Measurements from ENCODE around the gene GRIA2.

DNA sequence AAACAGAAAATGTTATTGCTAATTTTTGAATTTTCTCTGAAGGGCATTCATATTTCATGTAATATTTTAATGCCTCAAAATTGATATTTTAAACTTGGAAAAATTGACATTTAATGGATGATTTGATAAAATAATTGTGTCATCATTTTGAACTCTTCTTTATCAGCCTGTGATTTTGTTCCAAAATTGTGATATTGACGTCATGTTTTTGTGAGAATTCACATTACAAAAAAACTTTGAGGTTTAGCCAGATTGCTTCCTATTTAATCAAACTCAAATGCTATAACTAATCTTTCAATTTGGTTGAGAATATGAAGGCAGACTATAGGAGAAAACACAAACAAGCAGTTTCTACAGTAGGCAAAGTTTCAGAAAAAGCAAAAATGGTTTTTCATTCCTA lies 137.4 kb downstream of the GRIA2 start:
- TF ChIP-seq CTCF (IDR thresholded peaks at IDR 0.05) (no peak), POLR2A (IDR thresholded peaks at IDR 0.05) (no peak)

All from esophagus squamous epithelium (tissue), 4 donors.